ENCODE measurements around the gene DERL2. TPM values are rescaled to one million over a fixed set of nuclear protein-coding genes. Genes with fewer than 3 reads are reported as not detected.

DERL2 gene
- total RNA-seq, 1 donor from 2014 or later, result 74.6 TPM

GRCh38 chr17:5472511-5472910 is 13.5 kb downstream of the DERL2 start:
- no peak overlapping the region for H3K27ac Mint-ChIP-seq (ENCODE audit: unreplicated experiment)
- H3K27me3 Mint-ChIP-seq (ENCODE audit: low read depth), result no peaks in the 10 kb centered on the region
- H3K4me3 Mint-ChIP-seq, result no peak overlapping the region
- no peaks in the 10 kb centered on the region for H3K9me3 Mint-ChIP-seq
- H3K36me3 Mint-ChIP-seq (ENCODE audit: low read depth), result peaks cover 13% of the 10 kb centered on the region
- DNase-seq (ENCODE audit: low read depth, low spot score), result no peak
- peaks cover 6% of the 10 kb centered on the region for H3K4me1 Mint-ChIP-seq
- no peak for TF ChIP-seq CTCF (conservative IDR thresholded peaks at IDR 0.05)

- Mint-ChIP-seq H3K27ac (ENCODE audit: unreplicated experiment) (peak overlapping the region; percentile 10), H3K4me1 (peaks cover 32% of the 10 kb centered on the region), H3K27me3 (ENCODE audit: low read depth) (no peaks in the 10 kb centered on the region), H3K36me3 (ENCODE audit: low read depth) (no peaks in the 10 kb centered on the region), H3K4me3 (peak overlapping the region; percentile 89), H3K9me3 (no peaks in the 10 kb centered on the region)
- DNase-seq (ENCODE audit: low read depth, low spot score), result no peak
- no peak for TF ChIP-seq CTCF (conservative IDR thresholded peaks at IDR 0.05)
Measured at GRCh38 chr17:5468075-5468473, 17.9 kb downstream of the DERL2 start.

- Mint-ChIP-seq H3K27ac (ENCODE audit: unreplicated experiment) (no peak overlapping the region), H3K9me3 (no peaks in the 10 kb centered on the region), H3K4me3 (peak overlapping the region; percentile 89), H3K27me3 (ENCODE audit: low read depth) (no peaks in the 10 kb centered on the region), H3K4me1 (peaks cover 32% of the 10 kb centered on the region), H3K36me3 (ENCODE audit: low read depth) (peaks cover 1% of the 10 kb centered on the region)
- no peak for TF ChIP-seq CTCF (conservative IDR thresholded peaks at IDR 0.05)
- no peak for DNase-seq (ENCODE audit: low read depth, low spot score)
Measured at GRCh38 chr17:5467416-5467815, 18.6 kb downstream of the DERL2 start.

GRCh38 chr17:5466295-5466694 is 19.7 kb downstream of the DERL2 start:
- DNase-seq (ENCODE audit: low read depth, low spot score), result no peak
- Mint-ChIP-seq H3K4me3 (peak overlapping the region; percentile 89), H3K36me3 (ENCODE audit: low read depth) (peaks cover 4% of the 10 kb centered on the region), H3K9me3 (no peaks in the 10 kb centered on the region), H3K27me3 (ENCODE audit: low read depth) (no peaks in the 10 kb centered on the region), H3K4me1 (peaks cover 32% of the 10 kb centered on the region), H3K27ac (ENCODE audit: unreplicated experiment) (no peak overlapping the region)
- no peak for TF ChIP-seq CTCF (conservative IDR thresholded peaks at IDR 0.05)

- H3K36me3 Mint-ChIP-seq (ENCODE audit: low read depth), result peaks cover 7% of the 10 kb centered on the region
- no peak overlapping the region for H3K27ac Mint-ChIP-seq (ENCODE audit: unreplicated experiment)
- peaks cover 32% of the 10 kb centered on the region for H3K4me1 Mint-ChIP-seq
- no peaks in the 10 kb centered on the region for H3K27me3 Mint-ChIP-seq (ENCODE audit: low read depth)
- no peak for DNase-seq (ENCODE audit: low read depth, low spot score)
- peak overlapping the region; percentile 28 for H3K4me3 Mint-ChIP-seq
- no peak for TF ChIP-seq CTCF (conservative IDR thresholded peaks at IDR 0.05)
- no peaks in the 10 kb centered on the region for H3K9me3 Mint-ChIP-seq
Measured at GRCh38 chr17:5464717-5465507, 21.1 kb downstream of the DERL2 start.

Data from neural crest cell (in vitro differentiated cells).